Hepatic stellate cell (primary cell): ENCODE measurements around the gene FBXO10.
"Not testable (repeated sequence)": the region's sequence is repeated elsewhere in the genome, so short reads cannot be mapped to it uniquely, and the experiment has no call there.

ENCODE experiments used
- DNase-seq: peaks from one replicate; pipeline ENCODE4 v3.0.0; 2011; ENCODE audit warnings: low spot score

Gene FBXO10

DNA sequence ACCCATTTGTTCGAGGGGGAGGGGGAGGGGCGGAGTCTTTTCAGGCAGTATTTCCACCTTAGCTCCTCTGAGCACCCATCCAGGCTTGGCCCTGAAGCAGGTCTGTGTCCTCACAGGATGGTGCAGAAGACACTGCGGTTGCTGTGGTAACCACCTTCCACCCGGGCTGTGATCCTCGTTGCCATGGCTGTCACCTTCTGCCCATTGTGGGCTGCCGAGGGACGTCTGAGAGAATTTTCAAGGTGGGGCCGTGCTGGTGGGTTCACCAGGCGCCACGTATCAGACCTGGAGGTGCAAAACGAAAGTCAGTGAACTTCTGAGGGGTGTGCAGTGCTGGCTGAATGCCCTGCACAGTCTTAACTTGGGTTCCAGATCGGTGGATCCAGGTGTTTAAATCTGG lies 63.7 kb downstream of the FBXO10 start:
- DNase-seq = no peak

DNA sequence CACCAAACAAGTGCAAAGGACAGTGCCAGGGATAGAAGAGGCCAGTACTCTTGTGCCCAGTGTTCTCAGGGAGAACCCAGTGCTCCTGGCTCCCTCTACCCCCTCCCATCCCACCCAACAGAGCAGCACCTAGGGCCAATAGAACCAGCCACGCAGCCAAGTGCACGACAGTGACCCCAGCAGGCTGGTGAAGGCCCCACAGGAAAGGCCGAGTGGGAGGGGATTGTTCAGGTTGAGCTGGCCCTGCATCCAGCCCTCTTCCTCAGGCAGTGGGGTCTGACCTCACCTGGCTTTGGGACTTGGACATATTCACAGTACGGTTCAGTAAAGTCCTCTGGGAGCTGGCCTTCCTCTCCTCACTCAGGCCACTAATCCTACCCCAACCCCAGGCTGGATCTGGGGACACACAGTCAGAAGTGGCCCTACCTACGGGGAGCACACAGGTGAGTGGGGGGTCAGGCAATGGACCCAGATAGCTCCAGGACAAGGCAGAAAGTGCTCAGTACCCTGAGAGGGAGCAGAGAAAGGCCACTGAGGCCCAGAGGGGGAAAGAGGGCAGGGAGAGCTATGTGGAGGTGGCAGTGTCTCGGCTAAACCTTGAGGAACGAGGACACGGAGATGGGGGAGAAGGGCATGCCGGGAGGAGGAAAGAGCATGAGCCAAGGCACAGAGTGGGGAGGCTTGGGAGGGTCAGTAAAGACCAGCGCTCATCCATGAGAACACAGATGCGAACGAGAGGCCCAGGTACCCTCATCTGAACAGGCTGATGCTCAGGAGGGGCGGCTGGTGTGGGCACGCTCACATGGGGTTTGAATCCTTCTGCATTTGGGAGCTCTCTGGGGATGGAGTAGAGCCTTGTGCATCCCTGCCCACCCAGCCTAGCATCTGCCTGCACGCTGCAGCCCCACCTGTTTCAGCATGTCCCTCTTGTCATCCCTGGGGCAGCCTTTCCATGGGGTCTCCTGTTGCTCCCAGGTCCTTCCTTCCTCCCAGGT lies 64.9 kb downstream of the FBXO10 start:
- no peak for DNase-seq

DNA sequence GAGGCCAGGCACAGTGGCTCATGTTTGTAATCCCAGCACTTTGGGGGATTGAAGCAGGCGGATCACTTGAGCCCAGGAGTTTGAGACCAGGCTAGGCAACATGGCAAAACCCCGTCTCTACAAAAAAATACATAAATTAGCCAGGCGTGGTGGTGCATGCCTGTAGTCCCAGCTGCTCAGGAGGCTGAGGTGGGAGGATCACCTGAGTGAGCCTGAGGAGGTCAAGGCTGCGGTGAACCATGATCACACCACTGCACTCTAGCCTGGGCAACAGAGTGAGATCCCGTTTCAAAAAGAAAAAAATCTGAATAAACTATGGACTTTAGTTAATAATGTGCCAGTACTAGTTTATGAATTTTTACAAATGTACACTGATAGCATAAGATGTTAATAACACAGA lies 66.1 kb downstream of the FBXO10 start:
- DNase-seq = not testable (repeated sequence)

DNA sequence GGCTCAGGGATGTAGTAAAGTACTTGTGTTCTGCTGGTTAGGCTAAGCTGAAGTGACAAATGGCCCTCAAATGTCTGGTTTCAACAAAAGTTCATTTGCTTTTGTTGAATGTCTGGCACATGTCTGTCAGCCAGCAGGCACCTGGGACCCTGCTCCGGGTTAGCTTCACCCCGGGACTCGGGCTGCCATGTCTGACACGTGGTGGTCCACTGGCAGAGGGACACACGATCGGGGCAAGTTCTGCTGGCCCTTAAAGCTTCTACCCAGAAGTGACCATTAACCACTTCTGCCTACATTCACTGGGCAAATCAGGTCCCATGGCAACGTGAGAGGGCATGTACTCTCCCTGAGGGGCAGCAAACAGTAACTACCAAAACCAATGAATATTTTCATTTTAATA lies 66.6 kb downstream of the FBXO10 start:
- DNase-seq = no peak

DNA sequence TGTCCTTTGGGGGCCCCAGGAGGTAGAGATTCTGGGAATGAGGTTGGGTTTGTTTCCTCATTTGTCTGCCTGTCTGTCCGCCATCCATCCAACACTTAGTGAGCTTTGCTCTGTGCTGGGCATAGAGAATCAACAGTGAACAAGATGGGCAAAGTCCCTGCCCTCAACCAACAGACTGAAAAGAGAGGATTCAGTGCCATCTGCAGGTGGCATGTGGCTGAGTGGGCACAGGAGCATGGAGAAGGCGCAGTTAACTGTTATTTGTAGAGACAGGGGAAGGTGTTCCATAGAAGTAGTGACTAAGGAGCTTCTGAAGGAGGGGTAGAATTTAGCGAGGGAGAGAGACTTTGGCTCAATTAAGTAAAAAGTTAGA lies 67.4 kb downstream of the FBXO10 start:
- DNase-seq = no peak

DNA sequence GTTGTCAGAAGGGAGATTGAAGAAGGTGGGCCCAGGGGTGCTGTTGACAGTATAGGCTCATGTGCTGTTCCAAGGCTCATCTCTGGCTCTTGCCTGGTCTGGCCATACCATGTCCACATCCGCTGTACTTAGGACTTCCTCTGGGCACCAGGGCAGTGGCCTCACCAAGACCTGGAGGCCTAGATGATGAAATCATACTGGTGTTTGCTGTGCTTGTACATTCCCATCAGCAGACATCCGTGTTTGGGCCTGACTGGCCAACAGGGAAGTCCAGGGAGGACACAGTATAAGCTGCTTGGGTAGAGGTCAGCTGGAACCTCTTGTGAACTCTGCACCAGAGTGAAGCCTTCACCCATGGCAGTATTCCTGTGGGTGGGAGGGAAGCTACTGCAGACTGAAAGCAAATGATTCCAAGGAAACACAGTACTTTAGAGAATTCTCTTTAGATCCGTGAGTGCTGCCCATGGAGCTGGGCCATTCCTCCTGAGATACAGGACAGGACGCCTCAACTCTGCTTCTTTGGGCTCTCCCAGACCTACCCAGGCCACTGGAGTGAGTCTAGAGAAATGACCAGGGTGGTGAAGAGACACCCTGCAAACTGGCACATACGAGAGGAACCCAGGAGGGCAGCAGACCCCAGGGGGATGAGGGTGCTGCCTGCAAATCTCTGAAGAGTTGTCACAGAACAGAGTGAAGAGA lies 67.9 kb downstream of the FBXO10 start:
- DNase-seq = no peak

DNA sequence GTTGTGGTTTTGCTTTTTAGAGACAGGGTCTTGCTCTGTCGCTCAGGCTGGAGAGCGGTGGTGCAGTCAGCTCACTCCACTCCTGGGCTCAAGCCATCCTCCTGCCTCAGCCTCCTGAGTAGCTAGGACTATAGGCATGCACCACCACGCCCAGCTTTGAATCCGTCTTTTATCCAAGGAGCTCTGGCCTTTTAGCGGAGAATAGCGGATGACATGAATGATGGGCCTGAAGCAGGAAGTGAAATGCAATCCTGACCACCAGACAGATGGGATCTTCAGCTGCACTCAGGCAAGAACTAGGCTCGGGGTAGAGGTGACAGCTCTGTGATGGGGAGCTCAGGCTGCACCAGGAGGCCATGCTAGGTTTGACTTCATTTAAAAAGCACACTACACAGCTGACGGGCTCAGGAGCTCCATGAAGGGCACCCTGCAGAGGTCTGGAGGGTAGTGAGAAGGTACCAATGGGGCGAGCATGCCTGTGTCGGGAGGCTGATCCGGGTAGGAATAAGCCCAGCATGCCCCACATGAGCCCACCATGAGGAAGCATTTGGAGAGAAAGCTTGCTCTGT lies 68.5 kb downstream of the FBXO10 start:
- DNase-seq = no peak

DNA sequence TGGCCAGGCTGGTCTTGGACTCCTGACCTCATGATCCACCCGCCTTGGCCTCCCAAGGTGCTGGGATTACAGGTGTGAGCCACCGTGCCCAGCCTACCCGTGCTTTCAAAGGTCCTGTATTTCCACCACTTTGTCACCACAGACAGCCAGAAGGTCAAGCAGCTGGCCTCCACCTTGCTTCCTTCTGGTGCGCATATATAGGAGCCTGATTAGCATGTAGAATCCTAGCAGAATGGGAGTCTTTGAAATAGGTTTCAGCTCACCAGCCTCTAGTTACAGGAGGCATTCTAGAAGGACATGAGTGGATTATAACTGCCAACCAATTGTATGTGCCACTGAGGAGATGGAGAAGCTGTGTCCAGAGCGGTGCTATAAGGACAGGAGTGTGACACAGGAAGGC lies 71.6 kb downstream of the FBXO10 start:
- DNase-seq = no peak

DNA sequence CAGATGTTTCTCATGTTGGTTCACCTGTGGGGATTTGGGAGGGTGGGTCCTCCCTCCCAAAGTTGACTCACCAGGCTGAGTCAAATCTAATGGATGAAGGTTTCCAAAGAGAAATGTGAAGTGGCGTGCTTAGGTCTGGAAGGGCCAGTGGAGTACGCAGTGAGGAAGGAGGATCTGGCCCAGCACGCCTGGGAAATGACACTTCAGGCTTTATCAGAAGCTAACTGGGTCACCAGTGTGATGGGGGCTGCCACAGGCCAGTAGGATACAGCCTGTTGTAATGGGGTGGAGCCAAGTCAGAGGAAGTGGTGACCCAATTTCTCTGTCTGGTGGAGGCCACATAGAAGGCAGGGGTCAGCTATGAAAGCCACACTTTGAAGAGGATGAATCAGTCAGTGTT lies 72.4 kb downstream of the FBXO10 start:
- DNase-seq = no peak

DNA sequence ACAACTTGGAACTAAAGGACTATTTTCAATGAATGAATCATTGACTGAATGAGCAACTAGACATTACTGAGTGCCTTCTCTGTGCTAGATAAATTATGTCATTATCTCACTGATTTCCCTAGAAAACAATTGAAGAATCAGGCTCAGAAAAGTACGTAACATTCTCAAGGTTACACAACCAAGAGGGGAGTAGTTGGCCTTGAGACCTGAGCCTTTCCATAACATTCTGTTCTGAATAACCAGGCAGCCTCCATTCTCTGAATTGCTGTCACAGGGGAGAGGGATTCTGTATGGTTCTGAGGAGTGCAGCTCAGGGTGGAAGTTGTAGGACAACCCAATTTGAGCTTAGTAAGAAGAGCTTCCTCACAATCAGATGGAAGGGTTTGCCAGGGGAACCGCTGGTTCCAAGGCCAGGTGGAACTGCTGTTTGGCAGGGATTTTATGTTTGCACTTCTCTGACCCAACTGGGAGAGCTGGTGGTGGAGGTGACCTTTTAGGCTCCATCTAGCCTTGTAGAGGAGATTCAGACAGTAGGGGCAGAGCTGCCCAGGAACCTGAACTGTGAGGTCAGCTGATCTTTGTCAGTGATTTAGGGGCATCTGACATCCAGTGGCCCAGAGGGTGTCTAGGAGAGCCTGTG lies 74.1 kb downstream of the FBXO10 start:
- no peak for DNase-seq

DNA sequence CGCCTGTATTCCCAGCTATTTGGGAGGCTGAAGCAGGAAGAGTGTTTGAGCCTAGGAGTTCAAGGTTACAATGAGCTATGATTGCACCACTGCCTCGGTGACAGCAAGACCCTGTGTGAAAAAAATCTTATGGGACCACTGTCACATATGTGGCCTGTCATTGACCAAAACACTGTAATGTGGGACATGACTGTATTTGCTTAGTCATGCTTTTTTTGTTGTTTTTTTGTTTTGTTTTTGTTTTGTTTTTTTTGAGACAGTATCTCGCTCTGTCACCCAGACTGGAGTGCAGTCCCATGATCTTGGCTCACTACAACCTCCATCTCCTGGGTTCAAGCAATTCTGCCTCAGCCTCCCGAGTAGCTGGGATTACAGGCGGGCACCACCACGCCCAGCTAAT lies 76.9 kb downstream of the FBXO10 start:
- no peak for DNase-seq

DNA sequence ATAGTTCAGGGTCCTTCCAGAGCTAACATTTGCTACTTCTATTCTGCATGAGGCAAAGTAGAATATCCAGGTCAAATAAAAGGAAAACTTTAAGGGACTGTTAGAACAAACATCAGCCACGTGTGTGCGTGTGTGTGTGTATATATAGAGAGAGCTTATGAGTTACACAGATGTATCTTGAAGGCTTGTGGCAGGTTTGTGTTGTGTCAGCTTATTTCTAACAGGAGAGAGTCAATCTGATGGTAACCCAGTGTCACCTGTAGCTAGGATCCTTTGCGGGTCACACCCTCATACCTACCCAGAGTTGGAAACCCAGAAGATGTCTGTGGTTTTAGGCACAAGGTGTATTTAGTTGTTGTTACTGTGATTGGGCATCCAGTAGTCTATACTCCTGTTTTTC lies 77.7 kb downstream of the FBXO10 start:
- DNase-seq = no peak

DNA sequence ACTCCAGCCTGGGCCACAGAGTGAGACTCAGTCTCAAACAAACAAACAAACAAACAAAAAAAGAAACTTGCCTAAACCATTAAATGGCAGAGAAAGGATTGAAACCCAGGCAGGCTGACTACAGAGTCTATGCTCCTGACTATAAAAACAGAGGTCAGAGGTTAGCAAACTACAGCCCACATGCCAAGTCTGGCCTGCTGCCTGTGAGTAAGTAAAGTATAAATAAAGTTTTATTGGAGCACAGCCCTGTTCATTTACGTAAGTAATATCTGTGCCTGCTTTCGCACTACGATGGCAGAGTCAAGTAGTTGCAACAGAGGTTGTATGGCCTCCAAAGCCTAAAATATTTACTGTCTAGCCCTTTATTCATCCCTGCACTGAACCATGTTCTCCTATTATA lies 78.9 kb downstream of the FBXO10 start:
- no peak for DNase-seq

DNA sequence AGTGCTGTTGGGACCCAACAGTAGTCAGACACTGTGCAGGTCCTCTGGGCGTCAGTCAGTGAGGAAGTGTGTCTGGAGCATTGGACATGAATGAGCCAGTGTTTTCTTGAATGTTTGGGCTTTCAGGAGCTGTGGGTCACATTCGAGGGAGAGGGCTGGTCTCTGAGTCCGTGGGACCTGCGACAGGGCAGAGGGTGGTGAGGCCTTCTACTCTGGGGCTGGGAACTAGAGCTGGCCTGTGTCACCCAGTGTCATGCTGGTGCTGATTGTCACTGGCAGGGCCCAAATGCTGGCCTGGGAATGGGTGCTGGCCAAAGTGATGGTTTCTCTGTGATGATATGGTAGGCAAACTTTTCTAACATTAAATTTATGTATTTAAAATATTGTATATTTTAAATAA lies 80.2 kb downstream of the FBXO10 start:
- no peak for DNase-seq

DNA sequence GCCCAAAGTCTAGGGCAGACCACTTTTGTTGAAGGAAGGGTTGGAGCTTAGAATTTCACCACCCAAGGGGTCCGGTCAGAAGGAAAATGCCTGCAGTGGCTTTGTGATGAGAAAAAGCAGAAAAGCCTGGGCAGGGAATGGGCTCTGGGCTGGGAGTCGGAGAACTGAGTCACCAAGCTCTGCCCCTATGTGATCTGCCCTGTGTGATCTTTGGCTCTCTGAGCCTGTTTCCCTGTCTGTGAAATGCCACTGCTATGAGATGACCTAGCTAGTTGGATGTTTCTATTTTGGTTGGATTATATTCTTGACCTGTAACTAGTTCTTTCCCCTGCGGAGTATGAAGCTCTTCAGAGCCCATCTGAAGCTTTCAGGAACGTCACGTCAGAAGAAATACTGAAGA lies 80.6 kb downstream of the FBXO10 start:
- DNase-seq = no peak

DNA sequence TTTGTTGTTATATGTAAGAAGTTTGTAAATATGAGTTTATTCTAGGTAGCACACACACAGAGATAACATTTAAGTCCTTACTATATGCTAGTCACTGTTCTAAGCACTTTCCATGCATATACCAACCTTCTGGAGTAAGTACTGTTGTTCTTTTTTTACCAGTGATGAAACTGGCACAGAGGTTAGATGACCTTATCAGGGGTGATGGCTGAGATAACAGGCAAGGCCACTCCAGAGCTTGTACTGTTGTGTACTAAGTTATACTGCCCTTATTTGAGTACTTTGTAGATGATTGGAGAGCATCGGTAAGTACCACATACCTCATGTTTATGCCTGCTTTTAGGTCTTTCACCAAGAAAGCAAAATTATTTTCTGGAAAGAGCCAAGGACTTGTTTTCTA lies 84.2 kb downstream of the FBXO10 start:
- DNase-seq = no peak

DNA sequence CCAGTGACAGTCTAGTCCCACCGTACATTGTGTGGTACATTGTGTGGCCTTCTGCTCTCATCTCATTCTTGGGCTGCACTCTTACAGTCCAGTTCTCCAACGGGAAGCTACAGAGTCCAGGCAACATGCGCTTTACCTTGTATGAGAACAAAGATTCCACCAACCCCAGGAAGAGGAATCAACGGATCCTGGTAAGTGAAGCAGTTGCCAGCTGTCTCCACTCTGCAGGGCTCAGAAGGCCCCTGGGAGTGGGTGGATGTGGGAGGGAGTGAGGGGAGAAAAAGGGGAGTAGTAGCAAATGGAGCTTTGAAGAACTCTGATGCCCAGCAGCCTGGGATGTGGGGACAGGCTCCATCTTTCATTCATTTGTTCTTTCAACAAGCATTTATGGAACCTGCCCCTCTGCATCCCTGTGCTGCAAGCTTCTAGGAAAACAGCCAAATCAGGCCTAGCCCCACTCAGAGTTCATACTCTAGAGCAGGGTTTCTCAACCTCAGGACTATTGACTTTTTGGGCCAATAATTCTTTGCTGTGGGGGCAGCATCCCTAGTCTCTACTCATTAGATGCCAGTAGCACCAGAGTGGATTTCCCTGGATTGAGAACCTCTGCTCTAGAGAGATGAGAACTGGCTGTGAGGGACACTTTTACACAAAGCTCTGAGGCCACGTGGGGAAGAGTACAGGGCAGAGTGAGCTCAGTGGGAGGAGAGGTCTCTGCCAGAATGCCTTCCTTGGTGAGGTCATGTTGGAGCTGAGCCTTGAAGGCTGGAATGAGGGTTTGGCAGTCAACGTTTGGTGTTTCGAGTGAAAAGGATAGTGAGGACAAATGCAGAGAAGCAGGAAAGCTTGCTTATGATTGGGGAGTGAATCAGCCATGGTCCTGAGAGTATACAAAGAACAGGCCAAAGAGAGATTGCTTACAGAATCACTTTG lies 89.3 kb downstream of the FBXO10 start:
- DNase-seq = peak; percentile 70

DNA sequence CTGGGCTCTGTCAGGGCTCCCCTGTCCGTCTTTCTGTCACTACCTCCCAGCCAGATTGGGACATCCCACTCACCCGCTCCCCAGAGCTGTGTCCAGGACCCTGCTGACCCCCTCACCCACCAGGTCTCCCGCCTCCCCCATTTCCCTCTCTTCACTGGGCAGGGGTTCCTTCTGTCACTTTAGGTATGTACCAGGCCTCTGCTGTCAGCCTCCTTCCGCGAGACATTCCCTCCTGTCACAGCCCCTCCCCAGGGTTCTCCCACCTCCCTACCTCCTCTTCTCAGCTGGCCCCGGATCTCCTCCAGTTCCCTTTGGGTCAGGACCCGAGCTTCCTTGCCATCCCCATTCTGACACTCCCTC lies 89.9 kb downstream of the FBXO10 start:
- DNase-seq = no peak

DNA sequence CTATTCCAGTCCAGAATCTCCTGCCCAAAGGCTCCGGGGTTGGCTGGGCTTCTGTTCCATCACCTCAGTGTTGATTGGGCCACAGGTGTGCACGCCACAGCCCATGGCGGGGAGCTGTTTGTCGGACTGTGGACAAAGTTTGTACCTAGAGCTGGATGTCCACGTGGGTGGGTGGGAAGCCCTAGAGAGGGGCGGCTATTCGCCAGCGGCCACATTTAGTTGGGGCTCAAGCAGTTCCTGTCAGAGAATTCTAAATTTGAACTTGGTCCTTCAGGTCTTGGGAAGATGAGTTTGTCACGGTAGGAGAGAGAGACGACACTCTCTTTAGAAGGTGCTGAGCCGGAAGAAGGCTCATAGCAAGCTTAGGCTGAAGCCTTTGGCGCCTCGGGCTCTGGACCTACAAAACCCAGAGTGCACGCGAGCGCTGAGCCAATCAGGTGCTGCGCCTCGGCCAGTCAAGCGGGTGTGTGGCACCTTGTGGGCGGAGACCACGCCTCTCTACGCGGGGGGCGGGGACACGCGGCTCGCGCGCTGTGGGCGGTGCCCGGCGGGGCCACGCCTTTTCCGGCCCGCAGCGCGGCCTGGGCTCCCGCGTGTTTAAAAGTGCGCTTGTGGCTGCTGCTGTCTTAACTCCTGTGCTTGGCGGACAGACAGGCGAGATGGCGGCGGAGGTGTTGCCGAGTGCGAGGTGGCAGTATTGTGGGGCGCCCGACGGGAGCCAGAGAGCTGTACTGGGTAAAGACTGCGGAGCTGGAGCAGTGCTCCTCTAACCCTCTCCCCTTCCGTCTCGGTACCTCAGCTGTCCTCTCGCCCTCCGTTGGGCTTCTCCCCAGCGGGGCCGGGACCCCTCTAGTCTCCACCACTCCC lies 90.6 kb downstream of the FBXO10 start, which contains the start of gene POLR1E:
Gene POLR1E (plus strand): TSS at position 560 of the 867 bp plus-strand sequence. CDS start 100 bp downstream, at position 660.
- DNase-seq = peak; percentile 95

DNA sequence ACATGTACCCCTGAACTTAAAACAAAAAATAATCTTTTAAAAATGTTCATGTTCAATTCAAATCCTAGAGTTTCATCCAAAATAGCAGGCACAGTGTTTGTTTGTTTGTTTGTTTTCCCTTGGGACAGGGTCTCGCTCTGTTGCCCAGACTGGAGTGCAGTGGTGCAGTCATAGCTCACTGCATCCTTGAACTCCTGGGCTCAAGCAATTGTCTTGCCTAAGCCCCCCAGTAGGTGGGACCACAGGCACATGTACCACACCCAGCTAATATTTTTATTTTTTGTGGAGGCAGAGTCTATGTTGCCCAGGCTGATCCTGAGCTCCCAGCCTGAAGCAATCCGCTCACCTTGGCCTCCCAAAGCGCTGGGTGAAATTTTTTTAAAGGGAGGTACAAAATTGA lies 95.4 kb downstream of the FBXO10 start:
- DNase-seq = no peak
